NCI-H748 treated with DMSO at 0.1 percent for 48 hours (cell line): ENCODE measurements around the gene MAP7.
"Not testable (repeated sequence)": the region's sequence is repeated elsewhere in the genome, so short reads cannot be mapped to it uniquely, and the experiment has no call there.

Experiments used
- DNase-seq: peaks from one replicate; lab custom pipeline; 2025; lab: John Stamatoyannopoulos, UW

The MAP7 gene

DNA sequence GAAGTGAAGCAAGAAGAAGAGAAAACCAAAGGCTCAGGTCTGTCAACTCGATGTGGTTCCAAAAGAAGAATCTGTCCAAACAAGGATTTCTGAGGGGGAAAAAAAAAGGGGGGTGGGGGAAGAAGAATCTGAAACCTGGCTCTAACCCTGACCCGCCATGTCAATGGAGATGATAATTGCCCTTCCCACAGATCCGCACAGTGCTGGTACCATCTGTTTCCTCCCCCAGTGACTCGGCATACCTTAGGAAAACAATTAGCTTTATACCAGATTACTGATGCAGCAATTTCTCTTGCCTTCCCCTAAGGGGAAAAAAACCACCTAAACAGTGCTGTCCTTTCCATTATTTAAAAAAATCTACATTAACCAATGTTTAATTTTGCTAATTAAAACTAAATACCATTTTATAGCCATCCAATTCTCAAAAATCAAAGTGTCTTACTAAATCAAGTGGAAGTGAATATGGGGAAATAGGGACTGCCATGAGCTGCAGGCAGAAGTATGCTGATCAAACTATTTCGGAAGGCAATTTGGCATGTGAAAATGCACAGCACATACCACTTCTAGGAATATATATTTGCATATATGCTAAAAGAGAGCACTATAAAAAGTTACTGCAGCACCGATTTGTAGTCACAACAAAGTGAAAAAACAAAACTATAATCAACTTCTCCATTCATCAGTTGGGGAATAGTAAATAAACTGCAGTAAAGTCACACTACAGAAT, 46.8 kb downstream of the MAP7 start:
- DNase-seq: no peak

DNA sequence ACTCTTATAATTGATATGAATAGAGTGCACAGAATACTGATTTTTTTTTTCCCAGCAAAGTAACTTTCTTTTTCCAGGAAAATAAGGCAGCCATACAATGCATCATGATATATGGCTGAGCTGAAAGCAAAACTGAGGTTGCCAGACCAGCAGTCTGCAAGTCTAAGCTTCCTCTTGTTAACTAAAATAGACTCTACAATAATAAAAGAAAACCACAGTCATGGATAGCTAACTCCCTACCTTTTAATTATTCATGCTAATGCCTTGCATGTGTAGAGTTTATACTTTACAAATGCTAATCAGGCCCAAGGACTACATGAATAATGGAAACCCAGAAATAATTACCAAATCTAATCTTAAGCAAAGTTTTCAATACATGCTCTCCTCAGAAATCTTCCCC, 47.4 kb downstream of the MAP7 start:
- no peak for DNase-seq

DNA sequence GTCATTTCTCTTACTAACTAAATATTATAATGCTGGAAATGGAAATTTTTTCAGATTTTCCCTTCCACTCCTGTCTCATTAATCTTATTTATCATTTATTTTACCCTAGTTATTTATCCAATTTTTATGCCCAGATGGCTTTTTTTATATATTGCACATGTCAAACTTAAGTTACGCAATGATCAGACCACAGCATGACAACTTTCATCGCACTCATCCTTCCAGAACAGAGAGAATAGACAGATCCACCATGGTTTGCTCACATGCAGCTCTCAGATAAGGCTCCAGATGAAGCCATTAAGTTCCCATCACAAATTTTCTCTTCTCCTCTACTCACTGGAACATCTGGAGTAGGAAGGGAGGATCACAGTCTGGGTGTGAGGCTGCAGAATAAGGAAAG, 48.7 kb downstream of the MAP7 start:
- no peak for DNase-seq

DNA sequence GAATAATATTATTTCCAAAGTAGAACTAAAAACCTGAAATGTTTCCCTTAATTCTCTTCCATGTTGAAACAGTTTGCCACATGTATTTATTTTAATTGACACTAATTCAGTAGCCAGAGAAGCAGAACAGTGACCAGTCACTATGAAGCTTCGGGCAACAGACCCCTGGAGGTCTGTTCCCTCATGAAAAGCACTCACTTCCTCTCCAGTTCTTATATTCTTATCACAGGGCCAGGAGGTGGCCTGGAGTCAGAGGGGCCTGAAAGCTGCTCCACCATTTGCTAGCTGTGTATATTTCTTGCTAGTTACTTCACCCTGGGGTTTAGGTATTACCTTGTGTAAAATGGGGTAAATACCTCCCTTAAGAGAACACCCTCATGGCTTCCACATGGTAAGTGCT, 49.1 kb downstream of the MAP7 start:
- no peak for DNase-seq

DNA sequence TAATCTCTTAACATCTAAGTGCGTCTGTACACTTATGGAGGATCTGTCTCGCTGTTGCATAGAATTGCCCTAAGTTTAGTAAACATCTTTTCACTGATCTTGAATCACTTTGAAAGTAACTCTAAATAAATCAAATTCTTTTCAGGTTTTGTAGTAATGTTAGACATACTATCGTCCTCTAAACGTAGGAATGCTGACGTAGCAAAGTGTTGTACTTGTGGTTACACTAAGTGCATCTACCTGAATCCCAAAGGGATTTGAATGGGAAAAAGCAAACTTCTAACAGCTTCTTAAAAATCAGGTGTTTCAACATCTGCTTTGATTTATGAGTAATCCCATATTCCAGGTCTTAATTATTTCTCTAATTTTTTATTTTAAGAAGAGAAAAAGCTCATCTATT, 49.8 kb downstream of the MAP7 start:
- no peak for DNase-seq

DNA sequence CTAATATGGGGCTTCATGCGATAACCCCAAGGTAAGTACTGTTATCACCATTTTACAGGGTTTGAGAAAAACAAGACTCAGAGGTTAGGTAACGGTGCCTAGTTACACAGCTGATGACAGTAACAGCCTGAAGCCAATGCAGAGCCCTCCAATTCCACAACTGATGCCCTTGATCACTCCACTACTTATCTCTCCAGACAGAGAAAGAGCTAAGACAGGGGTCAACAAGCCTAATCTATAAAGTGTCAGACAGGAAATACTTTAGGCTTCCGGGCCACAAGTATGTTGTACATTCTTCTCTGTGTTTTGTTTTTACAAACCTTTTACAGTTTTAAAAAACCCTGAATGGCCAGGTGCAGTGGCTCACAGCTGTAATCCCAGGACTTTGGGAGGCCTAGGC, 50.9 kb downstream of the MAP7 start:
- no peak for DNase-seq

DNA sequence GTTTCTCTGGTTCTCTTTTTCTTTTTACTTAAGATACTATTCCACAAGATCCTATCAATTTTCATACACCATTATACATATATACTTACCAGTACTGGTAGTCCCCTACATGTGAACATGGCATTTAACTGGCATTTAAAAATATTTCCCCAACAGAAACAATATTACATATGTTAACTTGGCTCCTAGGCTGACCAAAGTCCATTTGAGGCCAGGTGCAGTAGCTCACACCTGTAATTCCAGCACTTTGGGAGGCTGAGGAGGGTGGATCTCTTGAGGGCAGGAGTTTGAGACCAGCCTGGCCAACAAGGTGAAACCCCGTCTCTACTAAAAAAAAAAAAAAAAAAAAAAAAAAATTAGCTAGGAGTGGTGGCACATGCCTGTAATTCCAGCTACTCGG, 53.8 kb downstream of the MAP7 start:
- DNase-seq: not testable (repeated sequence)

DNA sequence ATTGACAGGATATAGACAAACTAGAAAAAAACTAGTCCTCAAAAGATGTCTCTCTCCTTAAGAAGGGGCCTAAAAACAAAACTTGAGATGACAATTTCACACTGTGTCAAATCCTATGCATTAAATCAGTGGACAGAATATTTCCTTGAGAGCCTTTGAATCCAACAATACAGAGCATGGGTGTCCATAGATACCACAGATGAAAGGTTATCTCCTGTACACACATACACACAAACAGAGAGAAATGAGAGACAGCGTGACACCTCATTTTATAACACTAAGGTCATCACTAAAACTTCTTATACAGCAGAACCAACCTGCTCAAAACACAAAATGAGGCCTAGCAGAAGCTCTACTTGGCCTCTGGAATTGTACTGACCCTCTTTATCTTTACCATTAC, 55.5 kb downstream of the MAP7 start:
- no peak for DNase-seq

DNA sequence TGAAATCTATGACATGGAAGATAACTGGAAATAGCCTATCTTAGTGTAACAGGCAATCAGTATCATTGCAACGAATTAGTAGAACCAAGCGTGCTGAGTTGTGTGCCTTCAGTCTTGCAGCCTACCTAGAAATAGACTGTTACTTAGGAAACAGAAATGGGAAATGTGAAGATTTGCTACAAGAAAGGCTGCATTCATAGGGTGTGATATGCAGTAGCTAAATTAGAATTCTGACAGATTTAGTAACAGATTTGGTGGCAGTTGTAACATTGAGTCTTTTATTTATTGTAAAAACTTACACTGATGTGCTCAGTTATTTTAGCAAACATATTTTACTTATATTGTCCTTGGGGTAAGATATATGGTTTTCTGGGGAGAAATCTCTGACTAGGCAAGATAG, 56.2 kb downstream of the MAP7 start:
- no peak for DNase-seq

DNA sequence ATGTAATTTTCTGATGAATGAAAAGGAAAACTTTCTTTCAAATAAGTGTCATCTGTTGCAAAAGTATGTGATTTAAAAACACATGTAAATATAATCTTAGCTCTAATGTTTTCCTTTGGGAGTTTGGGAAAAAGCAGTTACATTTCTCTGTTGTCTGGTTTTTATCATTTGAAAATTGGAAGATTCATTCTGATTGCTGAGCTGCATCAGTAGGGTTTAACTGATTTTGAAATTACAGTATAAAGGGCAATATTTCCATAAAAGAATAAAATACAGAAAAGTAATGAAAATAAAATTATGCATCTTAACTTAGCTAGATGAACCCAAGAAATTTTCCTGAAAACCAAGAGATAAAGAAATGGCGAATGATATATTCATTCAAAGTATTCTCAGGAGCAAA, 57.8 kb downstream of the MAP7 start:
- DNase-seq: no peak

DNA sequence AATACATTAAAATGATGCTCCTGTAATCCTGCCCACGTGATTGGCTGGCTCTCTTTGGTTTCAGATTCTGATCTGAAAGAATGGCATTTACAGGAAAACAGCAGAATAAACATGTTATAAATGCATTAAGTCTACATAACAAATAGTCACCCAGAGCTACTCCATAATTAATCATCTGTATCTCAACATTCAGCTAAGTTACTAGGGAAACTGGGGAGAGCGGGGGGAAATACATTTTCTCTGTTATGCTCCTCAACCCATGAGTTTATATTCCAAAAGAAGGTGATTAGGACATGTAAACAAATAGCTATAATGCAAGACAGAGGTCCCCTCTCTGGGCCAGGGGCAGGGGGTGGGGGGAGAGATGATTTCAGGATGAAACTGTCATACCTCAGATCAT, 58.5 kb downstream of the MAP7 start:
- no peak for DNase-seq

DNA sequence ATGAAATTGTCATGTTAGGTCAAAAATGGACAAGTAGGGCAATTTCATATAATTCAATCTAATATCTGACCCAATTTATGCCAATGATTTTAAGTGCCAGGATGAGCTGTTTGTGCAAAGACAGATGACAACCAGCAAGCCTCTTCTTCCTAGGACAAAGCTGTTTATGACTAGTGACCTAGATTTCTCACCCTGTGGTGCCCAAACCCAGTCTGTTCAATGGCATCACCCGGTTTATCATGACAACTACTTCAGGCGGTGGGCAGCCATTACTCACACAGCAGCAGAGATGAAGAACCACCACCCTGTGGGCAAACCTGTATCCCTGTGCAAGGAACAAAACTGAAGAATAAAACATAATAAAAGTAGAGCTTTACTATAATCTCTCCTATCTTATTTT, 59.0 kb downstream of the MAP7 start:
- DNase-seq: no peak

DNA sequence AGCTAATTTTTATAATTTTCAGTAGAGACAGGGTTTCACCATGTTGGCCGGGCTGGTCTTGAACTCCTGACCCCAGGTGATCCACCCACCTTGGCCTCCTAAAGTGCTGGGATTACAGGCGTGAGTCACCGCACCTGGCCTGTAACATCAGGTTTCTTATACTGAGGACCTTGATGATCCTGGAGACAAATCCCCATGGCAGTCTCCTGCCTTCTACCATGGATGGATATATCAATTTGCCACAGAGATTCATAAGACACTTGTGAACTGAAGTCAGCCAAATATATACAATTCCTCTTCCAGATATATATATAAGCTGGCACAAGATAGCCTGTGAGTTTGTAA, 60.6 kb downstream of the MAP7 start:
- DNase-seq: not testable (repeated sequence)

DNA sequence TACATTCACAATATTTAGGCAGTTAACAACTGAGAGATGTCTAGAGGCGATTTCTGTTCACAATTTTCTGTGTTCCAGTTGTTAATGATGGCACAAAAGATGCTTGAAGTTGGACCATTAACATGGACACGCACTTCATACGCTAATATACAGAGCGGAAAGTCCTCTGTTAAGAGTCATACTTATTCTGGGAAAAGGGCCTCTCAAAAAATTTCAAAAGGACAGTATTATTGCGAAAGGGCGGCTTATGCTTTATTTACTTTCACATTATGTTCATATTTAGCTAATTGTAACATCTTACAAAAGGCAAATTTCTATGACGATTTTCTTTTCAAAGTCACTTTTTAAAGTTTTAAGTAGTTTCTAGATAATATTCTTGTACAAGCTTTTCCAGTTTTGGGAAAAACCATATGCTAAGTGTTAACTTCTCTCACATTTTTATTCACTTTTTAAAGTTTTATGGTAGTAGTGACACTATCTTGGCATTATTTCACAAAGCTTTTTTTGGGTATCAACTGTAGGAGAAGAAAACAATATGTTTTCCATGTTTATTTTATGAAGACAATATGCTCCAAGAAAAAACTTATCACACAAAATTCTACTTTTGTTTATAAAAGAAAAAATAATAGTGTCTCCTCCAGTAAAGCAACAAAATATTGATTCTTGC, 62.3 kb downstream of the MAP7 start:
- no peak for DNase-seq

DNA sequence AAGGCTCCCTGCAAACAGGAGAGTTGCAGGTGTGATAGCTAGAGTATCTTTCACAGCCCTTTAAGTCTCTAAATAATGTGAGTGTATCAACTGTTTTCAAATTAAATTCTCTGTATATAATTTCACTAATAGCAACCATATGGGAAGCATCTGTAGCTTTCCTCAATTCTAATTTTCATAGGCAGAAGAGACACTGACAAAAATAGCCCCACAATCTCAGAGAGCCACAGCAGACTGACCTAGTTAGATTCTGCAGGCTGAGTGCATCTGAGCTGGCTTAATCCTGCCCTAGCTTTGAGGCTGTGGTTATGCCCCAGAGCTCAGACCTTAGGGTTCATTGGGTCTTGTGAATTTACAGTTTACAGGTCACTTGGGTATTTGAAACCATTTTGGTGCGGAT, 63.9 kb downstream of the MAP7 start:
- DNase-seq: no peak

DNA sequence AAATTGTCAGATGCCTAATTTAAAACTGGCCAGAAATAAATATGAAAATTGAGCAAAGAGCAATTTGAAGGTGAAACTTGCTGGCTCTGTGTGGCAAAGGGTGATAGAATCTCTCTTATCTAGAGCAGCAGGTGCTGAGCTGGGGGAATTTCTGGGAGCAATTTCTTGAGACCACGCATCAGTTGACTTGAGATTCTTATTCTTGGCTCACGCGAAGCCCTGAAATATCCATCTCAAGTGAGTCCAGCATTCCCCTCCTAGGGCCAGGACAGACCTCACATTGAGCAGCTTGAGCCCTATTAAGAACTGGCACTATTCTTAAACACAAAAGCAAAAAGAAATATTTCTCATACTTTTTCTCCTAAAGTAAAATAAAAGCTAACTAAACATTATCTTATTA, 66.3 kb downstream of the MAP7 start:
- no peak for DNase-seq

DNA sequence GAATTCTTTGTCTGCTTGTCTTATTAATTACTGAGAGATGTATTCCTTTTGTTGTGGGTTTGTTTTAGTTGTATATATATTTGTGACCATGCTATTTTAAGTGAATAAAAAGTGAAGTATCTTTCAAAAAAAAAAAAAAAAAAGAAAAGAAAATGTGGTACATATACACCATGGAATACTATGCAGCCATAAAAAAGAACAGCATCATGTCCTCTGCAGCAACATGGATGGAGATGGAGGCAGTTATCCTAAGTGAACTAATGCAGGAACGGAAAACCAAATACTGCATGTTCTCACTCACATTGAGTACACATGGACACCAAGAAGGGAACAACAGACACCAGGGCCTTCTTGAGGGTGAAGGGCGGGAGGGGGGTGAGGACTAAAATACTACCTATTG, 67.2 kb downstream of the MAP7 start:
- DNase-seq: not testable (repeated sequence)

DNA sequence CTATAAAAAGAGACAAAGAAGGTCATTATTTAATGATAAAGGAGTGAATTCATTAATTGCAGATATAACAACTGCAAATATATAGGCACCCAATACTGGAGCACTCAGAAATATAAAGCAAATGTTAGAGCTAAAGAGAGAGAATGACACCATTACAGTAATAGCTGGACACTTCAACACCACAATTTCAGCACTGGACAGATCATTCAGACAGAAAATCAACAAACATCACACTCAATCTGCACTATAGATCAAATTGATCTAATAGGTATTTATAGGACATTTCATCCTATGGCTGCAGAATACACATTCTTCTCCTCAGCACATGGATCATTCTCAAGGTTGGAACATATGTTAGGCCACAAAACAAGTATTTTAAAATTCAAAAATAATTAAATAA, 72.7 kb downstream of the MAP7 start:
- DNase-seq: no peak

DNA sequence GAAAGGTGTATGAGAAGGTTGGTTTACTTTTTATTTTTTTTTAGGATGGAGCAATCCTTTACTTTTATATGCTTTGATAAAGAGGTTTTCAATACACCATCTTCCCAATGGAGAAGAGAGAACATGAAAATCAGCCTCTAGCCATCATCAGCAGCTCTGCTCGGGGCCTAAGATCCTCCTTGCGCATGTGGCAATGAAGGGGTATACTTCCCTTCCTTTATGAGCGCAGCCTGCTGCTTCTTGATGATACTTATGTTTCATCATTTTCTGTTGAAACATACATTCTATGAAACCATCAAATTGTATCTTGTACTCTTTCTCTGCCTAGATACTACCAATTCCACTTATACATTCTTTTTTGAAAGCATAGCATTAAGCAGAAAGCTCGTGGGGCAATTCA, 74.5 kb downstream of the MAP7 start:
- no peak for DNase-seq

DNA sequence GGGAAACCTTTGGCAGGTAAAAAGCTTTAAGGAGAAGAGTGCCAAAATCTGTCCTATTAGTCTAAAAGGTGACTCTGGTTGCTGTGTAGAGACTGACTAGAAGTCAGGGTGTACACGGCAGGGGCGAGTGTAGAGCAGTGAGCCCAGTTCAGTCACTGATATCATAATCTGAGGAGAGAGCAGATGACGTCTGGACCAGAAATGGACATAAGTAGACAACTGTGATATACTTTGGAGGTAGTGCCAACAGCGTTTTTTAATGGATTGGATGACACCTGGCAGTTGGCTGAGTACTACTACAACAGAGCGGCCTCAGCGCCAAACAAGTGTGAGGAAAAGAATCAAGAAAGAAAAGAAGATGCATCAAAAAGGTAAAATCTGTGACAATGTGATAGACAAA, 76.0 kb downstream of the MAP7 start:
- no peak for DNase-seq

DNA sequence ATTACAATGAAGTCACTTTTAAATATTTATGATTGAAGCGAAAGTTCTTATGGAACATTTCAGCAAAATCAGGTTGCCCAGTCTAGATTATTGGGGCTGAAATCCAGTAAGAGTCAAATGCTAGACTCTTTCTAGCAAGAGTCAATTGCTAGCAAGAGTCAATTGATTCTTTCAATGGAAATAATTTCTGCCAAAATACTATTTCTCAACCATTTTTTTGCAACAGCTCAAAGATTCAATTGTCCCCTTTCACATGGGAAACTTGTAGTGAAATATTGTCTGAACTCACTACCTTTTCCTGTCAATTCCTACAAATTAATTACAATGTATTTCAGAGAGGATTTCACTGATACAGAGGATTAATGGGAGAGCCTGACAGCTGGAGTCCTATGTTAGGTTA, 78.3 kb downstream of the MAP7 start:
- no peak for DNase-seq

DNA sequence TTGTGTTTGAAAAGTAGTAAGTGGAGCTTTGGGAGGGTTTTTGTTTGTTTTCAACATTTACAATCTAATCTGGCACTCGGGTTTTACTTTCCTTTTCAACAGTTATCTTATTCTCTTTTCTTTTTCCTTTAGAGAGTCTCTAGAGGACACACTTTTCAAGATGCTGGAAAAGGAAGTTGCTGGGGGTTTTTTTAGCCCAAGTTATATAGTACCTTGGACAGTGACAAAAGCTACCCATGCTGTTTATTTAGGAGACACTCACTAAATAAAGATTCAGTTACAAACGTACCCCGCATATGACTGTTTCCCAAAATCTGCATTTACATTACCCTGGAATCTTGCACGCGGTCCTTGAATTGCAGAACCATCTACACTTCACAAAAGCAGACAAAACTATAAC, 78.8 kb downstream of the MAP7 start:
- no peak for DNase-seq

DNA sequence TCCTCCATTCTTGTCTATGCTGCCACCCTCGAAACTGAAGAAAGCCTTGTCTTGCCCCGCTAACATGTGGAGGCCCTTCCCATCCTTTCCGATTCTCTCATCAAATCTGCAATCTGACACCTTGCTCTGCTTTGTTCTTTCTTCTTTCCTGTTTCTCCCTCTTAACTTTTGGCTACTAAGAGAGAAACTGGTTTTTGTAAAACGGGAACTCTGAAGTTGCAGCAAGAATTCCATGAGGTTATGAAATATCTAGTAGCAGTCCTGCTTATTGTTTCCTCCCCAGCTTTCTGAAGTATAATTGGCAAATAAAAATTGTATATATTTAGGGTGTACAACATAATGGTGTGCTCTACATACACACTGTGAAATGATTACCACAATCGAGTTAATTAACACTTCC, 80.2 kb downstream of the MAP7 start:
- DNase-seq: no peak

DNA sequence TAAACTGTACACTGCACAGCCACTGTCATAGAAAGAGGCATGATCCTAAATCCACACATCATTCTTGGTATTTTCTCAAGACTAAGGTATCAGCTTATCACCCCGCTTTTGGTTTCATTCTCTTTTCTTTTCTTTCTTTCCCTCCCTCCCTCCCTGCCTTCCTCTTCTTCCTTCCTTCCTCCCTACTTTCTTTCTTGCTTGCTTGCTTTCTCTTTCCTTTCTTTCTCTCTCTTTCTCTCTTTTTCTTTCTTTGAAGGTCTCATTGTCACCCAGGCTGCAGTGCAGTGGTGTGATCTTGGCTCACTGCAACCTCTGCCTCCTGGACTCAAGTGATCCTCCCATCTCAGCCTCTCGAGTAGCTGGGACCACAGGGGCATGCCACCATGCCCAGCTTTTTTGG, 81.1 kb downstream of the MAP7 start:
- DNase-seq: no peak
